Psoas muscle (tissue), 8 donors: ENCODE measurements around the gene OSTN. TPM values are rescaled to one million over a fixed set of nuclear protein-coding genes. Genes with fewer than 3 reads are reported as not detected.

Experiments
- ATAC-seq, 4 donors: fragments of 200-7000 bp; cut with Tn5 transposase; one replicate each; pipeline ENCODE4 v1.9.1; 2020; ENCODE audit warnings: moderate library complexity in 3 of 4, mild to moderate bottlenecking in 2 of 4
- DNase-seq, 2 donors: peaks; one replicate each; pipeline ENCODE4 v3.0.0-alpha.2; 2020
- H3K27ac ChIP-seq: fragments of 200-600 bp; one replicate; pipeline ENCODE4 v1.8.0; 2022
- H3K27me3 ChIP-seq, 3 donors: fragments of 200-600 bp in 1 of 3; one replicate each; pipeline versions ENCODE4 v1.6.1 to v1.8.0; 2013 to 2022; ENCODE audit warnings: low read length in 2 of 3, mild to moderate bottlenecking in 2 of 3, moderate library complexity in 1 of 3; ENCODE audit not compliant: insufficient read depth in 3 of 3
- H3K36me3 ChIP-seq, 2 donors: fragments of 200-600 bp in 1 of 2; one replicate each; pipeline versions ENCODE4 v1.6.1 to v1.8.0; 2013 to 2022; ENCODE audit warnings: low read depth in 1 of 2, mild to moderate bottlenecking in 1 of 2, moderate library complexity in 1 of 2; ENCODE audit not compliant: insufficient read depth in 1 of 2
- H3K4me1 ChIP-seq: fragments of 200-600 bp; one replicate; pipeline ENCODE4 v1.8.0; 2022
- H3K4me3 ChIP-seq: fragments of 200-600 bp; one replicate; pipeline ENCODE4 v1.8.0; 2022; ENCODE audit warnings: mild to moderate bottlenecking
- H3K9me3 ChIP-seq: fragments of 200-600 bp; one replicate; pipeline ENCODE4 v1.8.0; 2022
- CTCF ChIP-seq: fragments of 200-600 bp; IDR thresholded peaks from one replicate; pipeline ENCODE4 v1.8.0; 2022; ENCODE audit warnings: antibody characterized with exemption
- WGBS, 3 donors: extraction: QIAGEN DNeasy Blood & Tissue Kit; methylation state at CpG; one replicate each; pipeline versions ENCODE4 v1.1.6 to v1.1.7; 2013; 5-methylcytosine and 5-hydroxymethylcytosine counted together
- intact Hi-C, 2 donors: fragments of 100-400 bp; cut with DNase I; formaldehyde crosslinking; loops; one replicate each; pipeline versions ENCODE4 v1.11.0 to v1.14.2; 2022
- polyA plus RNA-seq, 3 donors: library from polyadenylated mRNA; stranded (reverse); fragments of 200-250 nt; gene quantifications; one replicate each; pipeline ENCODE4 v1.2.3, GENCODE V29; 2013
- total RNA-seq, 4 donors: library from RNA; stranded (reverse); fragmentation: NEBNext Ultra II Directional in 2 of 4; extraction: Animal tissue kit (Norgen Biotek cat#: 25700) in 2 of 4; gene quantifications; one replicate each; pipeline versions ENCODE4 v1.2.1 to v1.2.4, GENCODE V29; 2021 to 2023
- donor health status: healthy with polysubstance abuse.
- donor health status: DM: no; HTN: no; CAD: no; lungs with moderate emphysema.
- donor health status: Bipolar disorder and iron deficiency.
- donor health status: healthy.
- donor health status: DM: yes; HTN: yes; CAD: no.
- donor health status: DM: no; HTN: no; CAD: no.
- donor health status: DM: no; HTN: no; CAD: no.
- donor health status: DM: yes; HTN: yes; CAD: no.

Gene OSTN
- total and polyA plus RNA-seq, 7 donors, result 0.05 to 0.34 (median 0.16) TPM; not detected in 3

- Histone ChIP-seq H3K27ac (no peak overlapping the region), H3K9me3 (no peaks in the 10 kb centered on the region), H3K36me3 (no peaks in the 10 kb centered on the region), H3K4me1 (no peaks in the 10 kb centered on the region), H3K27me3 (no peaks in the 10 kb centered on the region), H3K4me3 (no peak overlapping the region)
- WGBS, 3 donors, result 90 to 96% (median 91%) methylated on average over 2 of the region's 2 CpGs
- DNase-seq (no peak), ATAC-seq (no peak)
- intact Hi-C loops, result no loop called here
- no peak for TF ChIP-seq CTCF
Measured at GRCh38 chr3:191257286-191257685, 58.2 kb downstream of the OSTN start.

GRCh38 chr3:191259486-191259885 is 60.4 kb downstream of the OSTN start:
- no peaks in the 10 kb centered on the region for H3K27me3 ChIP-seq
- TF ChIP-seq CTCF, result no peak
- no peak for DNase-seq
- H3K36me3 ChIP-seq, result no peaks in the 10 kb centered on the region
- no peaks in the 10 kb centered on the region for H3K9me3 ChIP-seq
- 0 to 76% (median 0%) methylated on average over 1 of the region's 1 CpG for whole genome bisulfite sequencing, 3 donors
- H3K27ac ChIP-seq, result no peak overlapping the region
- no peak overlapping the region for H3K4me3 ChIP-seq
- H3K4me1 ChIP-seq, result no peaks in the 10 kb centered on the region
- ATAC-seq, result no peak
- intact Hi-C loops, result no loop called here

GRCh38 chr3:191260431-191261303 is 61.6 kb downstream of the OSTN start:
- no peaks in the 10 kb centered on the region for H3K4me1 ChIP-seq
- no peak for DNase-seq
- no peak for ATAC-seq
- no peak overlapping the region for H3K27ac ChIP-seq
- H3K36me3 ChIP-seq, result no peaks in the 10 kb centered on the region
- no peaks in the 10 kb centered on the region for H3K27me3 ChIP-seq
- no peak for TF ChIP-seq CTCF
- no peaks in the 10 kb centered on the region for H3K9me3 ChIP-seq
- WGBS, 3 donors, result 68% methylated on average over 11 of the region's 11 CpGs
- H3K4me3 ChIP-seq, result no peak overlapping the region
- intact Hi-C loops, result no loop called here

- H3K4me3 ChIP-seq, result no peak overlapping the region
Measured at GRCh38 chr3:191261304-191261638, 62.2 kb downstream of the OSTN start.

More at GRCh38 chr3:191261304-191261638, 62.2 kb downstream of the OSTN start:
- intact Hi-C loops, result no loop called here
- Histone ChIP-seq H3K9me3 (no peaks in the 10 kb centered on the region), H3K27ac (no peak overlapping the region), H3K4me1 (no peaks in the 10 kb centered on the region), H3K27me3 (no peaks in the 10 kb centered on the region), H3K36me3 (no peaks in the 10 kb centered on the region)
- no peak for TF ChIP-seq CTCF
- no peak for ATAC-seq
- no peak for DNase-seq
